Coronary artery (tissue), 2 donors: ENCODE measurements around the gene PSEN1.
A peak's percentile ranks its signal among the peaks of the same experiment; 100 is the strongest.

Experiments
- DNase-seq: peaks from one replicate; pipeline ENCODE4 v3.0.0-alpha.2; 2017; ENCODE audit warnings: low spot score
- H3K27ac ChIP-seq, 2 donors: fragments of 200-600 bp; sonication (generic); one replicate each; pipeline ENCODE4 v1.5.1; 2016 to 2019
- H3K4me3 ChIP-seq: fragments of 200-600 bp; sonication (generic); 2 replicates; pipeline ENCODE4 v1.5.1; 2016; ENCODE audit warnings: mild to moderate bottlenecking, moderate library complexity
- CTCF ChIP-seq: fragments of 200-600 bp; sonication (generic); IDR thresholded peaks from one replicate; pipeline ENCODE4 v1.5.1; 2019; ENCODE audit warnings: antibody characterized with exemption

The PSEN1 gene

GRCh38 chr14:73234586-73235394 lies 98.5 kb downstream of the PSEN1 start:
- no peak overlapping the region for H3K4me3 ChIP-seq

GRCh38 chr14:73235531-73236155 lies 99.3 kb downstream of the PSEN1 start:
- Histone ChIP-seq H3K4me3 (no peak overlapping the region), H3K27ac (no peak overlapping the region)
- peak; percentile 68 for DNase-seq
- TF ChIP-seq CTCF, result no peak

More at GRCh38 chr14:73234586-73235394, 98.5 kb downstream of the PSEN1 start:
- peak; percentile 59 for DNase-seq
- TF ChIP-seq CTCF, result no peak
- H3K27ac ChIP-seq, result no peak overlapping the region

- TF ChIP-seq CTCF, result no peak
- H3K27ac ChIP-seq, result no peak overlapping the region
- DNase-seq, result peak; percentile 70
Observed at GRCh38 chr14:73236157-73236556, 99.8 kb downstream of the PSEN1 start.

GRCh38 chr14:73236752-73237218 lies 100.5 kb downstream of the PSEN1 start:
- no peak for DNase-seq
- H3K27ac ChIP-seq, result peak overlapping the region in 1 of 2 donors; percentile 68
- H3K4me3 ChIP-seq, result peak overlapping the region; percentile 74
- TF ChIP-seq CTCF, result no peak

More at GRCh38 chr14:73236157-73236556, 99.8 kb downstream of the PSEN1 start:
- no peak overlapping the region for H3K4me3 ChIP-seq

- Histone ChIP-seq H3K4me3 (peak within 1 kb of the TSS; percentile 74), H3K27ac (peak within 1 kb of the TSS in 1 of 2 donors; percentile 68)
- peak; percentile 71 for DNase-seq
- no peak for TF ChIP-seq CTCF
Observed at GRCh38 chr14:73237219-73237785, 101.0 kb downstream of the PSEN1 start, which contains the start of gene PAPLN. PAPLN (plus strand) TSS chr14:73237506; CDS start chr14:73239779, 2,273 bp downstream.

- Histone ChIP-seq H3K4me3 (peak overlapping the region; percentile 74), H3K27ac (peak overlapping the region in 1 of 2 donors; percentile 68)
- no peak for TF ChIP-seq CTCF
- DNase-seq, result peak; percentile 65
Observed at GRCh38 chr14:73237786-73238423, 101.6 kb downstream of the PSEN1 start.
